NB4 (cell line): ENCODE measurements around the gene AURKA.
A peak's percentile ranks its signal among the peaks of the same experiment; 100 is the strongest.
"Not testable (repeated sequence)": the region's sequence is repeated elsewhere in the genome, so short reads cannot be mapped to it uniquely, and the experiment has no call there.

Experiments used
- DNase-seq: peaks from one replicate; pipeline ENCODE4 v3.0.0; 2010; ENCODE audit warnings: low read depth
- H3K4me3 ChIP-seq: one replicate; pipeline ENCODE4 v1.5.1; 2011; ENCODE audit warnings: mild to moderate bottlenecking, low read depth, low read length, moderate library complexity
- CTCF ChIP-seq: IDR thresholded peaks from one replicate; pipeline ENCODE4 v1.5.1; 2012; ENCODE audit warnings: low read depth, low read length
- MAX ChIP-seq: IDR thresholded peaks from 2 replicates; pipeline ENCODE4 v1.6.1; 2011; ENCODE audit warnings: low read depth, low read length
- MYC ChIP-seq: IDR thresholded peaks from 2 replicates; pipeline ENCODE4 v1.6.1; 2011; ENCODE audit warnings: low read depth, low read length
- POLR2A ChIP-seq: IDR thresholded peaks from 2 replicates; pipeline ENCODE4 v1.6.1; 2011; ENCODE audit warnings: mild to moderate bottlenecking; ENCODE audit not compliant: insufficient read length; ENCODE audit errors: extremely low read depth

AURKA gene

GRCh38 chr20:56412949-56413348 lies 20.9 kb upstream of the AURKA start:
- no peak for DNase-seq
- H3K4me3 ChIP-seq: peak overlapping the region; percentile 57
- TF ChIP-seq MAX: no peak
- TF ChIP-seq CTCF: no peak
- TF ChIP-seq MYC: no peak
- no peak for TF ChIP-seq POLR2A

GRCh38 chr20:56412473-56412790 lies 20.4 kb upstream of the AURKA start:
- TF ChIP-seq CTCF (no peak), MAX (0 out of 2 replicates have a peak, but pooled peaks have one; percentile 2)
- no peak for DNase-seq
- peak overlapping the region; percentile 57 for H3K4me3 ChIP-seq

- H3K4me3 ChIP-seq: peak within 1 kb of the TSS; percentile 57
- DNase-seq: peak; percentile 84
- TF ChIP-seq MAX (peak; percentile 76), CTCF (no peak), MYC (peak; percentile 72; the same call in 1 of the 2 replicates)
Observed at GRCh38 chr20:56411759-56412472, 19.9 kb upstream of the AURKA start, which contains the start of gene CASS4. TSS of gene CASS4 (plus strand) at chr20:56412260. CDS start at chr20:56412459, 199 bp downstream.

GRCh38 chr20:56411287-56411686 lies 19.3 kb upstream of the AURKA start:
- peak overlapping the region; percentile 57 for H3K4me3 ChIP-seq

GRCh38 chr20:56409956-56410355 lies 17.9 kb upstream of the AURKA start:
- TF ChIP-seq CTCF (no peak), MAX (no peak), MYC (no peak), POLR2A (no peak)
- no peak for DNase-seq
- H3K4me3 ChIP-seq: no peak overlapping the region

More at GRCh38 chr20:56411287-56411686, 19.3 kb upstream of the AURKA start:
- DNase-seq: not testable (repeated sequence)

- DNase-seq: peak; percentile 81
- H3K4me3 ChIP-seq: no peak overlapping the region
- TF ChIP-seq MYC (peak; percentile 17; the same call in 1 of the 2 replicates), MAX (no peak)
Observed at GRCh38 chr20:56409521-56409920, 17.5 kb upstream of the AURKA start.

- H3K4me3 ChIP-seq: no peak overlapping the region
- no peak for TF ChIP-seq POLR2A
- TF ChIP-seq MYC: no peak
- TF ChIP-seq CTCF: no peak
- no peak for TF ChIP-seq MAX
- no peak for DNase-seq
Observed at GRCh38 chr20:56406910-56407309, 14.9 kb upstream of the AURKA start.

GRCh38 chr20:56405356-56405755 lies 13.3 kb upstream of the AURKA start:
- not testable (repeated sequence) for DNase-seq, H3K4me3 ChIP-seq
